ENCODE results near the gene PCDHB15.
"Not testable (repeated sequence)": the region's sequence is repeated elsewhere in the genome, so short reads cannot be mapped to it uniquely, and the experiment has no call there.

The PCDHB15 gene

GRCh38 chr5:141245250-141245717 is at the start of gene PCDHB15:
PCDHB15 (plus strand) TSS chr5:141245395; CDS start chr5:141245579, 184 bp downstream.
- DNase-seq (ENCODE audit: low read depth) = no peak

- no peak for DNase-seq (ENCODE audit: low read depth)
These were observed 48.8 kb upstream of the PCDHB15 start for GRCh38 chr5:141196363-141196762.

- no peak for DNase-seq (ENCODE audit: low read depth)
These were observed 45.6 kb upstream of the PCDHB15 start, which contains the start of gene PCDHB11 for GRCh38 chr5:141199359-141200235. PCDHB11 (plus strand) TSS chr5:141199627; CDS start chr5:141199775, 148 bp downstream.

GRCh38 chr5:141201126-141201525 is 44.1 kb upstream of the PCDHB15 start:
- DNase-seq (ENCODE audit: low read depth) = not testable (repeated sequence)

- DNase-seq (ENCODE audit: low read depth) = not testable (repeated sequence)
These were observed 43.5 kb upstream of the PCDHB15 start for GRCh38 chr5:141201646-141202045.

DNA sequence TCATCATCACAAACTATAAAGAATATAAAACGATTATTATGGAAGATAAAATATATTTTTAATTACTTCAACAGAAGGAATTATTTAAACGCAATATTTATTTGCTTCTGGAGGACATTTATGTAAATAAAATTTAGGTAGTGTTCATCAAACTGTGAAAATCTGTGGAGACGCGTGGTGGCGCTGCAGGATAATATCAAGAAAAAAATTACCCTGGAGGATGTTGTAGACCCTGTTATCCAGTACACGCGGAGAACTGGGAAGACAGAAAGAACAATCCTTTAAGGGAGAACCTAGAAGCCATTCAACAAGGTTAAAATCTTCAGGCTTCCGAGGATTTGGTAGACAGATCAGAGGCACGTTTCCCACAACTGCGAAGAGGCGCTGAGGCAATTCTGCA is 36.7 kb upstream of the PCDHB15 start, which contains the start of gene PCDHB12:
PCDHB12 (plus strand) TSS at position 242 of the 400 bp plus-strand sequence. CDS start 189 bp downstream, outside the sequence.
- no peak for DNase-seq (ENCODE audit: low read depth)

DNA sequence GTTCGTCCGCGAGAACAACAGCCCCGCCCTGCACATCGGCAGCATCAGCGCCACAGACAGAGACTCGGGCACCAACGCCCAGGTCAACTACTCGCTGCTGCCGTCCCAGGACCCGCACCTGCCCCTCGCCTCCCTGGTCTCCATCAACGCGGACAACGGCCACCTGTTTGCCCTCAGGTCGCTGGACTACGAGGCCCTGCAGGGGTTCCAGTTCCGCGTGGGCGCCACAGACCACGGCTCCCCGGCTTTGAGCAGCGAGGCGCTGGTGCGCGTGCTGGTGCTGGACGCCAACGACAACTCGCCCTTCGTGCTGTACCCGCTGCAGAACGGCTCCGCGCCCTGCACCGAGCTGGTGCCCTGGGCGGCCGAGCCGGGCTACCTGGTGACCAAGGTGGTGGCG is 34.9 kb upstream of the PCDHB15 start:
- not testable (repeated sequence) for DNase-seq (ENCODE audit: low read depth)

DNA sequence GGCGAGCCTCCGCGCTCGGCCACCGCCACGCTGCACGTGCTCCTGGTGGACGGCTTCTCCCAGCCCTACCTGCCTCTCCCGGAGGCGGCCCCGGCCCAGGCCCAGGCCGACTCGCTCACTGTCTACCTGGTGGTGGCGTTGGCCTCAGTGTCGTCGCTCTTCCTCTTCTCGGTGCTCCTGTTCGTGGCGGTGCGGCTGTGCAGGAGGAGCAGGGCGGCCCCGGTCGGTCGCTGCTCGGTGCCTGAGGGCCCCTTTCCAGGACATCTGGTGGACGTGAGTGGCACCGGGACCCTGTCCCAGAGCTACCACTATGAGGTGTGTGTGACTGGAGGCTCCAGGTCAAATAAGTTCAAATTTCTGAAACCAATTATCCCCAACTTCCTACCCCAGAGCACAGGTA is 34.3 kb upstream of the PCDHB15 start:
- DNase-seq (ENCODE audit: low read depth) = not testable (repeated sequence)

GRCh38 chr5:141213656-141214339 is 31.4 kb upstream of the PCDHB15 start, which contains the start of gene PCDHB13:
PCDHB13 (plus strand) TSS chr5:141213919; CDS start chr5:141214124, 205 bp downstream.
- not testable (repeated sequence) for DNase-seq (ENCODE audit: low read depth)

DNA sequence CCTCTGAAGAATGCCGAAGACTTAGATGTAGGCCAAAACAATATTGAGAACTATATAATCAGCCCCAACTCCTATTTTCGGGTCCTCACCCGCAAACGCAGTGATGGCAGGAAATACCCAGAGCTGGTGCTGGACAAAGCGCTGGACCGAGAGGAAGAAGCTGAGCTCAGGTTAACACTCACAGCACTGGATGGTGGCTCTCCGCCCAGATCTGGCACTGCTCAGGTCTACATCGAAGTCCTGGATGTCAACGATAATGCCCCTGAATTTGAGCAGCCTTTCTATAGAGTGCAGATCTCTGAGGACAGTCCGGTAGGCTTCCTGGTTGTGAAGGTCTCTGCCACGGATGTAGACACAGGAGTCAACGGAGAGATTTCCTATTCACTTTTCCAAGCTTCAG is 30.6 kb upstream of the PCDHB15 start:
- DNase-seq (ENCODE audit: low read depth) = not testable (repeated sequence)

DNA sequence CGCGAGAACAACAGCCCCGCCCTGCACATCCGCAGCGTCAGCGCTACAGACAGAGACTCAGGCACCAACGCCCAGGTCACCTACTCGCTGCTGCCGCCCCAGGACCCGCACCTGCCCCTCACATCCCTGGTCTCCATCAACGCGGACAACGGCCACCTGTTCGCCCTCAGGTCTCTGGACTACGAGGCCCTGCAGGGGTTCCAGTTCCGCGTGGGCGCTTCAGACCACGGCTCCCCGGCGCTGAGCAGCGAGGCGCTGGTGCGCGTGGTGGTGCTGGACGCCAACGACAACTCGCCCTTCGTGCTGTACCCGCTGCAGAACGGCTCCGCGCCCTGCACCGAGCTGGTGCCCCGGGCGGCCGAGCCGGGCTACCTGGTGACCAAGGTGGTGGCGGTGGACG is 29.7 kb upstream of the PCDHB15 start:
- DNase-seq (ENCODE audit: low read depth) = not testable (repeated sequence)

DNA sequence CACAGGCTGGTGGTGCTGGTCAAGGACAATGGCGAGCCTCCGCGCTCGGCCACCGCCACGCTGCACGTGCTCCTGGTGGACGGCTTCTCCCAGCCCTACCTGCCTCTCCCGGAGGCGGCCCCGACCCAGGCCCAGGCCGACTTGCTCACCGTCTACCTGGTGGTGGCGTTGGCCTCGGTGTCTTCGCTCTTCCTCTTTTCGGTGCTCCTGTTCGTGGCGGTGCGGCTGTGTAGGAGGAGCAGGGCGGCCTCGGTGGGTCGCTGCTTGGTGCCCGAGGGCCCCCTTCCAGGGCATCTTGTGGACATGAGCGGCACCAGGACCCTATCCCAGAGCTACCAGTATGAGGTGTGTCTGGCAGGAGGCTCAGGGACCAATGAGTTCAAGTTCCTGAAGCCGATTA is 29.2 kb upstream of the PCDHB15 start:
- DNase-seq (ENCODE audit: low read depth) = not testable (repeated sequence)

DNA sequence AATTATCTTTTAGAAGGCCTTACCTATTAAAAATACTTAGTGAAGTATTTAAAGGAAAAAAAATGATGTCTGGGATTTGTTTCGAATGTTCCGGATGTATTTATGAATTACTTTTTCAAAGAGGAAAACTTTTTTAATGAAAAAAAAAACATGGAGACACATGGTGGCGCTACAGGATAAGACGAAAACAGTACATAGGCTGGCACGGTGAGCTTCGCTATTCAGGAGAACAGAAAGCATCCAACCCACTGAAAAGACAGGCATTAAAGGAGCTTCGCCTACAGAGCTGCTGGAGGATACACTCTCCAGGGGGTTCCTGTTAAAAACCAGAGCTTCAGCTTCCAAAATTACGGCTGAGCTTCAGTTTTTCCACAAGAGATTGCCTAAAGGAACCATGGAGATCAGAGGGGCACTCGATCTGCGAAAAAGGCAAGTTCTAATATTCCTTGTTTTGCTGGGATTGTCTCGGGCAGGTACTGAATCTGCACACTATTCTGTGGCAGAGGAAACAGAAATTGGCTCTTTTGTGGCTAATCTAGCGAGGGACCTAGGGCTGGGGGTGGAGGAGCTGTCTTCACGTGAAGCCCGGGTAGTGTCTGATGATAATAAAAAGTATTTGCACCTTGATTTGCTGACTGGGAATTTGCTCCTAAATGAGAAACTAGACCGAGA is 21.9 kb upstream of the PCDHB15 start, which contains the start of gene PCDHB14:
PCDHB14 (plus strand) TSS at position 232 of the 672 bp plus-strand sequence; CDS start at position 395, 163 bp downstream.
- DNase-seq (ENCODE audit: low read depth) = no peak

- DNase-seq (ENCODE audit: low read depth) = not testable (repeated sequence)
These were observed 20.4 kb upstream of the PCDHB15 start for GRCh38 chr5:141224844-141225243.

GRCh38 chr5:141225421-141225820 is 19.8 kb upstream of the PCDHB15 start:
- not testable (repeated sequence) for DNase-seq (ENCODE audit: low read depth)

- DNase-seq (ENCODE audit: low read depth) = no peak
These were observed 11.0 kb upstream of the PCDHB15 start for GRCh38 chr5:141234109-141234667.

- DNase-seq (ENCODE audit: low read depth) = not testable (repeated sequence)
These were observed 9.3 kb upstream of the PCDHB15 start for GRCh38 chr5:141235922-141236321.

- DNase-seq (ENCODE audit: low read depth) = no peak
These were observed 8.5 kb upstream of the PCDHB15 start for GRCh38 chr5:141236516-141237313.

DNA sequence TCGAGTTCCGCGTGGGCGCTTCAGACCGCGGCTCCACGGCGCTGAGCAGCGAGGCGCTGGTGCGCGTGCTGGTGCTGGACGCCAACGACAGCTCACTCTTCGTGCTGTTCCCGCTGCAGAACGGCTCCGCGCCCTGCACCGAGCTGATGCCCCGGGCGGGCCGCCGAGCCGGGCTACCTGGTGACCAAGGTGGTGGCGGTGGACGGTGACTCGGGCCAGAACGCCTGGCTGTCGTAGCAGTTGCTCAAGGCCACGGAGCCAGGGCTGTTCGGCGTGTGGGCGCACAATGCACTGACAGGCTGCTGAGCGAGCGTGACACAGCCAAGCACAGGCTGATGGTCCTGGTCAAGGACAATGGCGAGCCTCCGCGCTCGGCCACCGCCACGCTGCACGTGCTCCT is 3.7 kb upstream of the PCDHB15 start:
- no peak for DNase-seq (ENCODE audit: low read depth)

GRCh38 chr5:141246971-141247370 is 1.8 kb downstream of the PCDHB15 start:
- DNase-seq (ENCODE audit: low read depth) = not testable (repeated sequence)

DNA sequence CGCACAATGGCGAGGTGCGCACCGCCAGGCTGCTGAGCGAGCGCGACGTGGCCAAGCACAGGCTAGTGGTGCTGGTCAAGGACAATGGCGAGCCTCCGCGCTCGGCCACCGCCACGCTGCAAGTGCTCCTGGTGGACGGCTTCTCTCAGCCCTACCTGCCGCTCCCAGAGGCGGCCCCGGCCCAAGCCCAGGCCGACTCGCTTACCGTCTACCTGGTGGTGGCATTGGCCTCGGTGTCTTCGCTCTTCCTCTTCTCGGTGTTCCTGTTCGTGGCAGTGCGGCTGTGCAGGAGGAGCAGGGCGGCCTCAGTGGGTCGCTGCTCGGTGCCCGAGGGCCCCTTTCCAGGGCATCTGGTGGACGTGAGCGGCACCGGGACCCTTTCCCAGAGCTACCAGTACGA is 2.2 kb downstream of the PCDHB15 start:
- not testable (repeated sequence) for DNase-seq (ENCODE audit: low read depth)

Measured in HS-27A (cell line).